ENCODE results near the gene RABAC1.

- TF ChIP-seq MYNN (IDR thresholded peaks at IDR 0.05), result no peak
- TF ChIP-seq MYNN (CRISPR knock-in tag; IDR thresholded peaks at IDR 0.05), result no peak
- no peak for TF ChIP-seq ASH1L (IDR thresholded peaks at IDR 0.05; ENCODE audit: borderline replicate concordance, low read depth, partially characterized antibody)
- no peak for TF ChIP-seq SRSF9 (IDR thresholded peaks at IDR 0.05; ENCODE audit: borderline replicate concordance, low read depth, low read length)
- no peak for TF ChIP-seq ZNF780A (CRISPR knock-in tag; IDR thresholded peaks at IDR 0.05)
- TF ChIP-seq FOXM1 (IDR thresholded peaks at IDR 0.05; ENCODE audit: low read depth), result no peak
- TF ChIP-seq FOXM1 (CRISPR knock-in tag; IDR thresholded peaks at IDR 0.05; ENCODE audit: low read depth), result no peak
- no peak for TF ChIP-seq TRIM24 (IDR thresholded peaks at IDR 0.05)
- TF ChIP-seq MXI1 (IDR thresholded peaks at IDR 0.05; ENCODE audit: low read depth, low read length), result no peak
- no peak for TF ChIP-seq POLR2A (conservative IDR thresholded peaks at IDR 0.05)
- no peak for TF ChIP-seq FOXA1 (IDR thresholded peaks at IDR 0.05; ENCODE audit: borderline replicate concordance)
- TF ChIP-seq ZNF57 (CRISPR knock-in tag; IDR thresholded peaks at IDR 0.05), result no peak
- TF ChIP-seq ATF2 (CRISPR knock-in tag; IDR thresholded peaks at IDR 0.05), result no peak
- TF ChIP-seq ZBTB7A (IDR thresholded peaks at IDR 0.05; ENCODE audit: borderline replicate concordance, control insufficient read depth, low read depth, low read length), result no peak
- TF ChIP-seq, protein P1, sequence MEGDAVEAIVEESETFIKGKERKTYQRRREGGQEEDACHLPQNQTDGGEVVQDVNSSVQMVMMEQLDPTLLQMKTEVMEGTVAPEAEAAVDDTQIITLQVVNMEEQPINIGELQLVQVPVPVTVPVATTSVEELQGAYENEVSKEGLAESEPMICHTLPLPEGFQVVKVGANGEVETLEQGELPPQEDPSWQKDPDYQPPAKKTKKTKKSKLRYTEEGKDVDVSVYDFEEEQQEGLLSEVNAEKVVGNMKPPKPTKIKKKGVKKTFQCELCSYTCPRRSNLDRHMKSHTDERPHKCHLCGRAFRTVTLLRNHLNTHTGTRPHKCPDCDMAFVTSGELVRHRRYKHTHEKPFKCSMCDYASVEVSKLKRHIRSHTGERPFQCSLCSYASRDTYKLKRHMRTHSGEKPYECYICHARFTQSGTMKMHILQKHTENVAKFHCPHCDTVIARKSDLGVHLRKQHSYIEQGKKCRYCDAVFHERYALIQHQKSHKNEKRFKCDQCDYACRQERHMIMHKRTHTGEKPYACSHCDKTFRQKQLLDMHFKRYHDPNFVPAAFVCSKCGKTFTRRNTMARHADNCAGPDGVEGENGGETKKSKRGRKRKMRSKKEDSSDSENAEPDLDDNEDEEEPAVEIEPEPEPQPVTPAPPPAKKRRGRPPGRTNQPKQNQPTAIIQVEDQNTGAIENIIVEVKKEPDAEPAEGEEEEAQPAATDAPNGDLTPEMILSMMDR (IDR thresholded peaks at IDR 0.05 in 2 of 3, conservative IDR thresholded peaks at IDR 0.05 in 1 of 3; ENCODE audit: insufficient read depth in 2 of 3, low read depth in 1 of 3, low read length in 3 of 3), result no peak
Measured at GRCh38 chr19:41932259-41932719, 26.8 kb downstream of the RABAC1 start.
